ENCODE measurements around the gene POLL. TPM values are rescaled to one million over a fixed set of nuclear protein-coding genes. Genes with fewer than 3 reads are reported as not detected.
"Not testable (repeated sequence)": the region's sequence is repeated elsewhere in the genome, so short reads cannot be mapped to it uniquely, and the experiment has no call there.

POLL gene
- total and polyA plus RNA-seq, 9 donors = 11.3 to 32.3 (median 22.7) TPM

DNA sequence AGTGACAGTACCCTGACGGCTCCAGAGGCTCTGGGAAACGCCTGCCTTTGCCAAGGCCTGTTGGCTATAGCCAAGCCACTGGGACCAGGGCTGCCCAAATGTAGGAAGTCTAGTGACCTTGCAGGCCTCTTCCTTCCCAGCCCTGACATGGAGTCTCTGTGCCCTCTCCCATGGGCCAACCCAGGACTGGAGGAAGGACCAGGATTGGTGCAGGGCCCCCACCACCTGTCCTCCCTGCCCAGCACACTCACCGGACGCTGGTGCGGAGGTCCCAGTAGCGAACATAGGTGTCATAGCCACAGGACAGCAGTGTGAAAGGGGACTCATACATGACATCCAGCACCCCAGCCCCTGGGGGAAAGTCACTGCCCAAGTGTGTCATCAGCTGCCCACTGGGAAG, 24.0 kb upstream of the POLL start:
- H3K4me3 ChIP-seq (ENCODE audit: low read length) = no peak overlapping the region
- no peaks in the 10 kb centered on the region for H3K27me3 ChIP-seq (ENCODE audit: control insufficient read depth, insufficient read depth, low read length)
- WGBS (ENCODE audit: insufficient coverage) = 58% methylated on average over 2 of the region's 6 CpGs
- no peaks in the 10 kb centered on the region for H3K4me1 ChIP-seq (ENCODE audit: control insufficient read depth, insufficient read depth, low read length)
- H3K36me3 ChIP-seq (ENCODE audit: control insufficient read depth, insufficient read depth, low read length) = peaks cover 72% of the 10 kb centered on the region
- no peaks in the 10 kb centered on the region for H3K9me3 ChIP-seq (replicated peaks; ENCODE audit: control insufficient read depth, low read depth, low read length)
- no peak overlapping the region for H3K27ac ChIP-seq (ENCODE audit: low read length)
- DNase-seq = no peak

DNA sequence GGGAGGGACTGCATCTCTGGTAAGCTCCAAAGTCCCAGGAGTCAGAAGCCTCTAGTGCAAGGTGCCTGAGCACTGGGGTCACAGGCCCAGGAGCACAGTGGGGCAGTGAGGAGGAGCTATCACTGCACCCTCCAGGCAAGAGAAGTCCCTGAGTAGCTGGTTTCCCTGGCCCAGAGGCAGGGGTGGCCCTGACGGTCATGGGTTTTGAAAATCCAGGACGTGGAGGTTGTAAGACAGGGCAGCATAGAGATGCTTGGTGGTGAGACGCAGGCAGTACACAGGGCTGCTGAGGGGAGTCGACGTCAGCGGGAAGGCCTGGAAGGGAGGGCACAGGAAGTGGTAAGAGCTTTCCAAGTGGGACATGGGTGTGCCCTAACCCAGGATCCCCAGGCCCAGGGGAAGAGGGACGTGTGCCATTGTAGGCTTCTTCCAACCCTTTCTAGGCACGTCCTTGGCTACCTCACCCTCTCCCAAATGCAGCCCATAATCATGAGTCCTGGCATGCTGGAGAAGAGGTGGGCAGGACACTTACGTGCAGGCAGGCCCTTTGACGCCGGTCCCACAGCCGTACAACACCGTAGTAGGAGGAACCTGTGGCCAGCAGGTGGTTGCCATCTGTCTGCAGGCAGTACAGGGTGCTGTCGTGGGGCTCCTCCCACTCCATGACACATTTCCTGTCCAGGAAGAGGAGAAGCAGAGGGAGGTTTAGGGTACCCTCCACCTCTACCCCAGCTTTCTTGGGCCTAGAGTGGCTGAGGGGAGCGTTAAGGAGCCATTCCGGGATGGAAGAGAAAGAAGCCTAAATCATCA, 23.2 kb upstream of the POLL start:
- peaks cover 68% of the 10 kb centered on the region for H3K36me3 ChIP-seq (ENCODE audit: control insufficient read depth, insufficient read depth, low read length)
- H3K27me3 ChIP-seq (ENCODE audit: control insufficient read depth, insufficient read depth, low read length) = no peaks in the 10 kb centered on the region
- no peak overlapping the region for H3K4me3 ChIP-seq (ENCODE audit: low read length)
- no peaks in the 10 kb centered on the region for H3K9me3 ChIP-seq (replicated peaks; ENCODE audit: control insufficient read depth, low read depth, low read length)
- no peak for DNase-seq
- WGBS (ENCODE audit: insufficient coverage) = 69% methylated on average over 10 of the region's 16 CpGs
- H3K4me1 ChIP-seq (ENCODE audit: control insufficient read depth, insufficient read depth, low read length) = no peaks in the 10 kb centered on the region
- no peak overlapping the region for H3K27ac ChIP-seq (ENCODE audit: low read length)

DNA sequence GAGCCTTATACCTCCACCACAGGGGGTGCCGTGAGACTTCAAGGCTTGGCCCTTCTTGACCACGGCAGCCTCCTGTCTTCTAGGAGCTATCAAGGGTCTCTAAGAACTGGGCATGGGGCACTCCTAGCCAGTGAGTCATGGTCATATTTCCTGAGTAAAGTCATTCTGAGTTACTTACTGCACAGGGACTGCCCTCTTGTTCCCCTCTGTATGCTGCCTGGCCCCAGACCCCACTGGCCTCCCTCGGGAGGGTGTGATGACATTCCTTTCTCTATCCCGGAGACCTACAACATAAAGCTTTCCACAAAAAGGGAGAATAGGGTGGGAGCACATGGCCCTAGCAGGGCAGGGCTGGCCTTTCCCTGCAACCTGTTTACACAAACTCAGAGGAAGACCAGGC, 21.4 kb upstream of the POLL start:
- no peaks in the 10 kb centered on the region for H3K9me3 ChIP-seq (replicated peaks; ENCODE audit: control insufficient read depth, low read depth, low read length)
- no CpG with 5 or more reads among the region's 4 CpGs for WGBS (ENCODE audit: insufficient coverage)
- H3K4me1 ChIP-seq (ENCODE audit: control insufficient read depth, insufficient read depth, low read length) = no peaks in the 10 kb centered on the region
- H3K4me3 ChIP-seq (ENCODE audit: low read length) = no peak overlapping the region
- no peaks in the 10 kb centered on the region for H3K27me3 ChIP-seq (ENCODE audit: control insufficient read depth, insufficient read depth, low read length)
- H3K36me3 ChIP-seq (ENCODE audit: control insufficient read depth, insufficient read depth, low read length) = peaks cover 75% of the 10 kb centered on the region
- DNase-seq = no peak
- no peak overlapping the region for H3K27ac ChIP-seq (ENCODE audit: low read length)

DNA sequence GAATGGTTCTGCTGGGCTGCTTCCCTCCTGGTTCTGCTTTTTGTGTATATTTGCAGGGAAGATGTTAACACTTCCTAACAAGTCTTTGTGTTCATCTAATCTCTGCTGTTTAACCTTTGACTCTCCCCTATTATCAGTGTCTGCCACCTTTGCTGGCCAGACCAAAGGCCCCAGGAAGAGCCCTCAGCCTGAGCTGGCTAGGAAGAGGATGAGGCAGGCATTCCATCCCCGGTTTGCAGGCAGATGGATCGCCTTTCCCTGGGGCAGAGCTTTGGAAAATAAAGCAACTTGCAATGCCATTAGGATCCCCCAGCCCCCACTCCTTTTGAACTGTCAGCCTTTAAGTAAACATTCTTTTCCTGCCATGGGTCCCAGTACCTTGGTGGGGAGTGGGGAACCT, 19.1 kb upstream of the POLL start:
- no peak overlapping the region for H3K4me3 ChIP-seq (ENCODE audit: low read length)
- H3K36me3 ChIP-seq (ENCODE audit: control insufficient read depth, insufficient read depth, low read length) = peaks cover 73% of the 10 kb centered on the region
- H3K4me1 ChIP-seq (ENCODE audit: control insufficient read depth, insufficient read depth, low read length) = no peaks in the 10 kb centered on the region
- no peak overlapping the region for H3K27ac ChIP-seq (ENCODE audit: low read length)
- DNase-seq = no peak
- H3K9me3 ChIP-seq (replicated peaks; ENCODE audit: control insufficient read depth, low read depth, low read length) = no peaks in the 10 kb centered on the region
- H3K27me3 ChIP-seq (ENCODE audit: control insufficient read depth, insufficient read depth, low read length) = no peaks in the 10 kb centered on the region
- WGBS (ENCODE audit: insufficient coverage) = 19% methylated on average over 2 of the region's 2 CpGs

DNA sequence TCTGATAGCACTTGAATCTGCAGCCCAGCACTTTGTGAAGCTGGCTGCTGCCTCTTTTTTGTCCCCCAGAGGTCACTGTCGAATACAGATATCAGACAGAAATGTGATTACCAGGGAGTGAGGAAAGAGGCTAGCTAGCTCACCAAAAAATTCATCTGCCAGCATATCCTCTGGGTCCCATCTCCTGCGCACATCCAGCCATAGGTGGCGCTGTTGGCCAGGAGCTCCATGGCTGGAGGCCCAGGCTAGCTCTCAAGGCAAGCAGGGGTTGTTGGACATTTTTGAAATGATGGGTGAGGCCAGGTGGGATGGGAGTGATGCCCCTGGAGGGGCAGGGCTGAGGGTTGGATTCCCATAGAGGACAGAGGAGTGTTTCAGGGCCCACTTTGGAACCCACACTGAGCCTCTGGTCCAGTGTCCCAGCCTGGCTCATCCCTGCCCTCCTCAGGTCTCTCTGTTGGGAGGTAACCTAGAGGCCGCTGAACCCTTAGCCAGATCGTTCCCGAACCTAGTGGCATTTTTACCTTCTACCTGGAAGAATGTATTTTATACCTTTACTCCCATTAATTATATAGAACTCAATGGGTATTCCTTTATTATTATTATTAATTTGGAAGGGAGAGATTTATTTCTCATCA, 14.8 kb upstream of the POLL start:
- peak; percentile 62 for DNase-seq
- Histone ChIP-seq H3K4me1 (ENCODE audit: control insufficient read depth, insufficient read depth, low read length) (no peaks in the 10 kb centered on the region), H3K27ac (ENCODE audit: low read length) (no peak overlapping the region), H3K36me3 (ENCODE audit: control insufficient read depth, insufficient read depth, low read length) (peaks cover 42% of the 10 kb centered on the region), H3K4me3 (ENCODE audit: low read length) (no peak overlapping the region), H3K27me3 (ENCODE audit: control insufficient read depth, insufficient read depth, low read length) (no peaks in the 10 kb centered on the region), H3K9me3 (replicated peaks; ENCODE audit: control insufficient read depth, low read depth, low read length) (no peaks in the 10 kb centered on the region)
- no CpG with 5 or more reads among the region's 6 CpGs for WGBS (ENCODE audit: insufficient coverage)

DNA sequence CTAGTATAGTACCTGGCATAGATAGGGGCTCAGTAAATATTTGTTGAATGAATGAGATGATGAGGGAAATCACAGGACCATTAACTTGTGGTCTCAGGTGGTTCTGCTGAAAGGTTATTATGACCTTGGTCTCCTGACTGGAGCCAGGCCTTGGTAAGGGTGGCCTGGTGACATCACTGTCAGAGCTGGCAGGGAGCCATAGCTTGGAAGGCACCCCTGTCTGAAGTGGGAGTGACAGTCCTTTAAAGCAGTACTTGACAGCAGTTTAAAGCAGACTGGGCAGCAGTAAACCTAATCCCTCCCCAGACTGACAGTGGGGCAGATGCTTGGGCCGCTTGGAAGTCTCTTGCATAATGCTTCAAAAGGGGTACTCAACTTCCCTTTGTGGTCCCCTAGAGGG, 13.5 kb upstream of the POLL start:
- no peak for DNase-seq

DNA sequence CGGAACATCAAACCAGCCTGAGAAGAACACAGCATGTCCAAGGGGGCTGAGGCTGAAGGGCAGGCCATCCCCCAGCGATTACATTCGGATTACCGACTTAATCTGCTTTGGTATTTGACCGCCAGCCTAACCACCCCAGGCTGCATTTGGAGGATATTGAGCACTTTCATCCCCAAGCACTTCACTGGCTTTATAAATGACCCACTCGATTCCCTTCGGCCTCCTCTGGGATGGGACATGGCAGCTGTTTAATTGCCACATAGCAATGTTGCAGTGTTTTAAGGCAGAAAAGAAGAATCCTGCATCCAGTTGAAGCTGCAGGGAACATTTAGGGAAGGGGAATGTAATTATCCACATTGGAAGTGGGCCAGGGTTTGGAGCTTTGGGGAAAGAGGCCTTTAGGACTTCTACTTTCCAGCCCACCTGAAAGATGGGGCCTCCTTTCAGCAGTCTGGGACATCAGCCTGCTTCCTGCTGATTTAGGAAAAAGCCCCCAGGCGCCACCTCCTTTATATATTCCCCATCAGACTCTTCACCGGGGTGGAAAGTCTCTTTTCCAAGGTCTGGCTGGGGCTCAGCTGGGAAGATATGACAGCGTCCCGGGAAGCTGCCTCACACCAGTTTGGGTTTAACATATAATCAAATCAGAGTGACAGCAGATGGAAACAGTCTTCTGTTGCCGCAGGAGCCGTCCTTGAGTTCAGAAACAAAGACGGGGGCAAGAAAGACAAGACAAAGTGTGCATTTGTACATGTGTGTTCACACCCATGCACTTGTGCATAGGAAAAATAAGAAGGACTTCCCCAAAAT, 9.2 kb upstream of the POLL start:
- no peaks in the 10 kb centered on the region for H3K9me3 ChIP-seq (replicated peaks; ENCODE audit: control insufficient read depth, low read depth, low read length)
- no peak for DNase-seq
- H3K36me3 ChIP-seq (ENCODE audit: control insufficient read depth, insufficient read depth, low read length) = peaks cover 13% of the 10 kb centered on the region
- no peak overlapping the region for H3K27ac ChIP-seq (ENCODE audit: low read length)
- WGBS (ENCODE audit: insufficient coverage) = 48% methylated on average over 7 of the region's 14 CpGs
- H3K4me3 ChIP-seq (ENCODE audit: low read length) = no peak overlapping the region
- peaks cover 5% of the 10 kb centered on the region for H3K4me1 ChIP-seq (ENCODE audit: control insufficient read depth, insufficient read depth, low read length)
- no peaks in the 10 kb centered on the region for H3K27me3 ChIP-seq (ENCODE audit: control insufficient read depth, insufficient read depth, low read length)

More for the DNA sequence above, 13.5 kb upstream of the POLL start:
- Histone ChIP-seq H3K4me3 (ENCODE audit: low read length) (no peak overlapping the region), H3K27me3 (ENCODE audit: control insufficient read depth, insufficient read depth, low read length) (no peaks in the 10 kb centered on the region), H3K4me1 (ENCODE audit: control insufficient read depth, insufficient read depth, low read length) (peaks cover 2% of the 10 kb centered on the region), H3K36me3 (ENCODE audit: control insufficient read depth, insufficient read depth, low read length) (peaks cover 33% of the 10 kb centered on the region), H3K9me3 (replicated peaks; ENCODE audit: control insufficient read depth, low read depth, low read length) (no peaks in the 10 kb centered on the region), H3K27ac (ENCODE audit: low read length) (no peak overlapping the region)
- 100% methylated on average over 1 of the region's 1 CpG for WGBS (ENCODE audit: insufficient coverage)

DNA sequence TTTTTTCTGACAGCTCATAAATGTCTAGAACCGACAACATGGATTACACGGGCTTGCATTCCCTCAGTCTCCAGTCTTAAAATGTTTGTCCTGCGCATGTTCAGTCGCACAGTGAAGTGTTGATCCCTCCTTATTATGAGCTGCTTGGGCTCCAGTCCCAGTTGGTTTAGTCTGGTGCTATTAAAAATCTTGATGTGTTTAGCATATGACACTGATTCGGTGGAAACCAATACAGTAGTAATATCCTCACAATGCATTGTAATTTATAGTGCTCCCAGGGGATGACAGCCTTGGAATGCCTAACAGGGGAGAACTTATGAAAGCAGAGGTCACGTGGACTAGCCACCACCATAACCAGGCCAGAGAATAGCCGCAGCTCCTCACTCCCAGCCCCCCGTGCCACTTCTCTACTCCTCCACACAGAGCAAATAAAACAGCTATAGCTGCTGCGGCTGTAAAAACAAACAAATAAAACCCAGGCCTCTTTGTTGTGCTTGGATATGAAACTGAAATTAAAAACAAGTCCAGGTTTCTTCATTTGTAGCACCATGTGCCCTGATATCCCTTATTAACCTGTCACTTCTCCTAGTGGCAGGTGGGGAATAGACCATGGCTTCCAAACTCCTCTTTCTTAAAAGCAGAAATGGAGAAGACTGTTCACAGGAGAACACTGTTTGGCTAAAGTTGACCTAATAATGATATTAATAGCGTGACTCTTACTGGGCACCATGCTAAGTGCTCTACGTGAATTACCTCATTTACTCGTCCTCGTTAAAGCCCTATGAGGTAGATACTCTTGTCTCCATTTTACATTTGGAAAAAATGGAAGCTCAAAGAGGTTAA, 7.8 kb upstream of the POLL start:
- Histone ChIP-seq H3K9me3 (replicated peaks; ENCODE audit: control insufficient read depth, low read depth, low read length) (no peaks in the 10 kb centered on the region), H3K36me3 (ENCODE audit: control insufficient read depth, insufficient read depth, low read length) (peaks cover 8% of the 10 kb centered on the region), H3K4me1 (ENCODE audit: control insufficient read depth, insufficient read depth, low read length) (peaks cover 5% of the 10 kb centered on the region), H3K4me3 (ENCODE audit: low read length) (no peak overlapping the region), H3K27ac (ENCODE audit: low read length) (no peak overlapping the region), H3K27me3 (ENCODE audit: control insufficient read depth, insufficient read depth, low read length) (no peaks in the 10 kb centered on the region)
- DNase-seq = peak; percentile 66
- WGBS (ENCODE audit: insufficient coverage) = 20% methylated on average over 1 of the region's 13 CpGs

DNA sequence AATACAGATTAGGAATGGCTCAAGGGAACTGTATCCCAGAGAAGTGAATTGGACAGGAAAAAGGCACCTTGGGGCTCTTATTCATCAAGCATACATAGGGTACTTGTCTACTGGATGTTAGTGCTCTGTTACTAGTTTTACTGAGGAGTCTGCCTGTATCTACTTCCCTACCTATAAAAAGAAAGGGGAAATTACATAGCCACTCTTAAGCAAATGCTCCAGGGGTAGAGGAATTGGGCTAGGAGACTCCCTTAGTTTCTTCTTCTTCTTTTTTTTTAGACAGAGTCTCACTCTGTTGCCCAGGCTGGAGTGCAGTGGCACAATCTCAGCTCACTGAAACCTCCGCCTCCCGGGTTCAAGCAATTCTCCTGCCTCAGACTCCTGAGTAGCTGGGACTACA, 5.3 kb upstream of the POLL start:
- H3K36me3 ChIP-seq (ENCODE audit: control insufficient read depth, insufficient read depth, low read length); H3K27ac ChIP-seq (ENCODE audit: low read length); H3K9me3 ChIP-seq (replicated peaks; ENCODE audit: control insufficient read depth, low read depth, low read length); H3K4me3 ChIP-seq (ENCODE audit: low read length); H3K27me3 ChIP-seq (ENCODE audit: control insufficient read depth, insufficient read depth, low read length): not testable (repeated sequence)
- peak; percentile 40 for DNase-seq
- WGBS (ENCODE audit: insufficient coverage) = no CpG with 5 or more reads among the region's 2 CpGs
- H3K4me1 ChIP-seq (ENCODE audit: control insufficient read depth, insufficient read depth, low read length) = peaks cover 12% of the 10 kb centered on the region

All from muscle of leg (tissue), 11 donors.